HepG2 (cell line): ENCODE results near the gene RGP1. TPM values are rescaled to one million over a fixed set of nuclear protein-coding genes. Genes with fewer than 3 reads are reported as not detected.

Experiments
- ARID4A ChIP-seq: sonication (generic); formaldehyde crosslinking; IDR thresholded peaks from 2 replicates; pipeline ENCODE4 v1.5.0; 2020; ENCODE audit warnings: mild to moderate bottlenecking, missing genetic modification reagents, borderline replicate concordance
- BRCA1 ChIP-seq: sonication (generic); formaldehyde crosslinking; IDR thresholded peaks from 2 replicates; pipeline ENCODE4 v1.4.0; 2020; ENCODE audit warnings: missing genetic modification reagents
- DNMT3B ChIP-seq: conservative IDR thresholded peaks from 2 replicates; pipeline ENCODE4 v1.6.1; 2016; ENCODE audit warnings: missing biosample characterization, control low read depth
- FOXA3 ChIP-seq: IDR thresholded peaks from 2 replicates; pipeline ENCODE4 v1.6.1; 2016; ENCODE audit warnings: missing genetic modification reagents, missing compliant biosample characterization
- GABPB1 ChIP-seq: IDR thresholded peaks from 2 replicates; pipeline ENCODE4 v1.6.1; 2016; ENCODE audit warnings: mild to moderate bottlenecking, missing genetic modification reagents, moderate library complexity, missing compliant biosample characterization
- GATA4 ChIP-seq: sonication (generic); IDR thresholded peaks from 2 replicates; pipeline ENCODE4 v1.6.1; 2016; ENCODE audit warnings: antibody characterized with exemption, low read depth, borderline replicate concordance
- HNF4A ChIP-seq: sonication (generic); formaldehyde crosslinking; IDR thresholded peaks from 2 replicates; pipeline ENCODE4 v1.4.0; 2020; ENCODE audit warnings: missing genetic modification reagents
- HNF4G ChIP-seq, 2 experiments: sonication (generic) in 1 of 2; formaldehyde crosslinking in 1 of 2; IDR thresholded peaks; 2 replicates each; pipeline versions ENCODE4 v1.4.0 to v1.6.1; 2011 to 2020; ENCODE audit warnings: borderline replicate concordance in 2 of 2, low read depth in 2 of 2, mild to moderate bottlenecking in 2 of 2, low read length in 1 of 2, missing genetic modification reagents in 1 of 2, moderate library complexity in 1 of 2
- KAT2B ChIP-seq: fragments of 150-350 bp; IDR thresholded peaks from 2 replicates; pipeline ENCODE4 v1.6.1; 2014; ENCODE audit warnings: low read depth, low read length, borderline replicate concordance
- LCORL ChIP-seq, 2 experiments: fragments of 450-650 bp in 1 of 2; sonication (generic) in 1 of 2; formaldehyde crosslinking in 1 of 2; IDR thresholded peaks; 2 replicates each; pipeline versions ENCODE4 v1.5.0 to v1.6.1; 2017 to 2020; ENCODE audit warnings: antibody characterized with exemption in 1 of 2, missing genetic modification reagents in 1 of 2
- MATR3 ChIP-seq: sonication (generic); formaldehyde crosslinking; IDR thresholded peaks from 2 replicates; pipeline ENCODE4 v1.4.0; 2020; ENCODE audit warnings: missing genetic modification reagents
- MIXL1 ChIP-seq: IDR thresholded peaks from 2 replicates; pipeline ENCODE4 v1.6.1; 2016
- PITX1 ChIP-seq: sonication (generic); formaldehyde crosslinking; IDR thresholded peaks from 2 replicates; pipeline ENCODE4 v1.5.1; 2020; ENCODE audit warnings: mild to moderate bottlenecking, missing genetic modification reagents
- POLR2A ChIP-seq, 2 experiments: IDR thresholded peaks; 2 replicates each; pipeline ENCODE4 v1.6.1; 2011; ENCODE audit warnings: low read depth in 2 of 2, low read length in 2 of 2, mild to moderate bottlenecking in 1 of 2, moderate library complexity in 1 of 2; ENCODE audit not compliant: insufficient read depth in 1 of 2
- SOX13 ChIP-seq, 3 experiments: fragments of 450-650 bp in 1 of 3; sonication (generic) in 1 of 3; formaldehyde crosslinking in 1 of 3; IDR thresholded peaks in 2 of 3; conservative IDR thresholded peaks in 1 of 3; 2 replicates each; pipeline versions ENCODE4 v1.5.0 to v1.6.1; 2016 to 2020; ENCODE audit warnings: antibody characterized with exemption in 1 of 3, mild to moderate bottlenecking in 1 of 3, missing compliant biosample characterization in 1 of 3, missing genetic modification reagents in 1 of 3, moderate library complexity in 1 of 3
- SOX5 ChIP-seq: IDR thresholded peaks from 2 replicates; pipeline ENCODE4 v1.6.1; 2016; ENCODE audit warnings: borderline replicate concordance
- SPEN ChIP-seq: sonication (generic); formaldehyde crosslinking; IDR thresholded peaks from 2 replicates; pipeline ENCODE4 v1.5.1; 2020; ENCODE audit warnings: low read depth, mild to moderate bottlenecking, missing genetic modification reagents
- YEATS4 ChIP-seq: sonication (generic); formaldehyde crosslinking; IDR thresholded peaks from 2 replicates; pipeline ENCODE4 v1.4.0; 2020; ENCODE audit warnings: missing genetic modification reagents, borderline replicate concordance
- ZNF367 ChIP-seq: sonication (generic); formaldehyde crosslinking; IDR thresholded peaks from 2 replicates; pipeline ENCODE4 v1.4.0; 2020; ENCODE audit warnings: missing genetic modification reagents, borderline replicate concordance
- ZNF552 ChIP-seq: sonication (generic); formaldehyde crosslinking; IDR thresholded peaks from 2 replicates; pipeline ENCODE4 v1.9.0; 2022; ENCODE audit warnings: missing genetic modification reagents, mild to moderate bottlenecking, borderline replicate concordance
- ZNF574 ChIP-seq: sonication (generic); formaldehyde crosslinking; IDR thresholded peaks from 2 replicates; pipeline ENCODE4 v1.4.0; 2020; ENCODE audit warnings: missing genetic modification reagents
- ZSCAN22 ChIP-seq: sonication (generic); formaldehyde crosslinking; IDR thresholded peaks from 2 replicates; pipeline ENCODE4 v1.4.0; 2020; ENCODE audit warnings: mild to moderate bottlenecking, missing genetic modification reagents
- ZSCAN25 ChIP-seq: sonication (generic); formaldehyde crosslinking; IDR thresholded peaks from 2 replicates; pipeline ENCODE4 v1.8.0; 2022; ENCODE audit warnings: mild to moderate bottlenecking, missing genetic modification reagents
- polyA plus RNA-seq, 8 experiments: library from polyadenylated mRNA; depleted of rRNA in 3 of 8; stranded (reverse) in 7 of 8; unstranded in 1 of 8; fragments of >200 nt; fragmentation: Illumina TruSeq in 4 of 8; extraction: Trizol in 4 of 8; gene quantifications; 2 replicates each; pipeline versions ENCODE4 v1.2.1 to v1.2.3, GENCODE V29; 2011 to 2016; ENCODE audit warnings: low read depth in 4 of 8, missing spikeins in 1 of 8, mixed read lengths in 1 of 8; ENCODE audit not compliant: insufficient read depth in 1 of 8
- total RNA-seq, 5 experiments: library from RNA; depleted of rRNA; stranded (reverse); fragments of >200 nt; fragmentation: Illumina TruSeq; extraction: Trizol; gene quantifications; 2 replicates each; pipeline ENCODE4 v1.2.3, GENCODE V29; 2016; ENCODE audit warnings: low read depth in 1 of 5
- TF ChIP-seq, protein P1 (sequence below): IDR thresholded peaks from 2 replicates; pipeline ENCODE4 v1.6.1; 2016; ENCODE audit warnings: mild to moderate bottlenecking, missing biosample characterization, missing genetic modification reagents

RGP1 gene
- total and polyA plus RNA-seq, 2 of the 13 experiments (the other 11 are each of a cell fraction or from before 2014, with no cell fraction given), result 12.7 to 21.0 TPM

- TF ChIP-seq ZSCAN25 (no peak), PITX1 (CRISPR knock-in tag) (peak; percentile 20; the same call in 1 of the 2 replicates), FOXA3 (CRISPR knock-in tag) (0 out of 2 replicates have a peak, but pooled peaks have one; percentile 11), MATR3 (CRISPR knock-in tag) (no peak), MIXL1 (no peak), BRCA1 (CRISPR knock-in tag) (no peak), YEATS4 (CRISPR knock-in tag) (0 out of 2 replicates have a peak, but pooled peaks have one; percentile 21), HNF4G (IDR thresholded peaks at IDR 0.05; ENCODE audit: borderline replicate concordance, low read depth, low read length) (peak; percentile 45), HNF4G (CRISPR knock-in tag; IDR thresholded peaks at IDR 0.05; ENCODE audit: borderline replicate concordance, low read depth) (no peak), ZNF552 (CRISPR knock-in tag) (no peak), KAT2B (no peak), ZSCAN22 (no peak), SOX5 (CRISPR knock-in tag) (peak; percentile 89), DNMT3B (CRISPR knock-in tag) (no peak), HNF4A (peak; percentile 61), ZNF367 (CRISPR knock-in tag) (no peak), SOX13 (IDR thresholded peaks at IDR 0.05) (peak; percentile 68; the same call in 1 of the 2 replicates), SOX13 (CRISPR knock-in tag; conservative IDR thresholded peaks at IDR 0.05 in 1 of 2, IDR thresholded peaks at IDR 0.05 in 1 of 2) (peak in 1 of 2 experiments; percentile 91; a peak in 2 of 4 replicates), GABPB1 (CRISPR knock-in tag) (no peak), ARID4A (CRISPR knock-in tag) (peak; percentile 26; the same call in 1 of the 2 replicates), SPEN (CRISPR knock-in tag) (no peak), ZNF574 (CRISPR knock-in tag) (0 out of 2 replicates have a peak, but pooled peaks have one; percentile 20), GATA4 (no peak), POLR2A (IDR thresholded peaks at IDR 0.05; ENCODE audit: insufficient read depth in 1 of 2, low read depth in 2 of 2, low read length in 2 of 2) (0 out of 4 replicates have a peak, but pooled peaks of 1 of the 2 experiments have one; percentile 14), LCORL (IDR thresholded peaks at IDR 0.05) (no peak), LCORL (CRISPR knock-in tag; IDR thresholded peaks at IDR 0.05) (no peak)
- TF ChIP-seq, protein P1, sequence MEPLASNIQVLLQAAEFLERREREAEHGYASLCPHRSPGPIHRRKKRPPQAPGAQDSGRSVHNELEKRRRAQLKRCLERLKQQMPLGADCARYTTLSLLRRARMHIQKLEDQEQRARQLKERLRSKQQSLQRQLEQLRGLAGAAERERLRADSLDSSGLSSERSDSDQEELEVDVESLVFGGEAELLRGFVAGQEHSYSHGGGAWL (CRISPR knock-in tag), result no peak
These were observed 2.5 kb upstream of the RGP1 start (continued) for GRCh38 chr9:35746583-35746982.
